ENCODE data around the gene NDST1. TPM values are rescaled to one million over a fixed set of nuclear protein-coding genes. Genes with fewer than 3 reads are reported as not detected.

The NDST1 gene
- total RNA-seq, 1 experiment from 2014 or later: 42.6 TPM

- no peak overlapping the region for H3K9ac ChIP-seq (ENCODE audit: low read length)
- intact Hi-C loops (cut with micrococcal nuclease): no loop called here
- ChIA-PET CTCF (no interaction called here), POLR2A (ENCODE audit: unreplicated experiment) (no interaction called here)
- H4K20me1 ChIP-seq (ENCODE audit: low read length): no peaks in the 10 kb centered on the region
- BruUV-seq (replicated peaks): no TSS peak
- TF ChIP-seq EZH2 (IDR thresholded peaks at IDR 0.05; ENCODE audit: low read length, unreplicated experiment) (no peak), CTCF (conservative IDR thresholded peaks at IDR 0.05; ENCODE audit: low read depth, low read length) (no peak), EZH2phosphoT487 (IDR thresholded peaks at IDR 0.05; ENCODE audit: borderline replicate concordance, low read length) (no peak)
- no peak for ATAC-seq
- H3K27ac ChIP-seq (ENCODE audit: low read length): no peak overlapping the region
- no peaks in the 10 kb centered on the region for H3K9me3 ChIP-seq (ENCODE audit: low read length)
- no peaks in the 10 kb centered on the region for H3K9me2 ChIP-seq (replicated peaks; ENCODE audit: low read length)
- no peak overlapping the region for H3K4me2 ChIP-seq (ENCODE audit: low read length)
- no peak overlapping the region for H3K4me3 ChIP-seq (ENCODE audit: low read length)
- peaks cover under 1% of the 10 kb centered on the region; the same call in 1 of the 2 replicates for H3K4me1 ChIP-seq (ENCODE audit: insufficient read depth, low read length)
- no peak overlapping the region for H2AFZ ChIP-seq (ENCODE audit: low read length)
- H3K36me3 ChIP-seq (ENCODE audit: low read depth, low read length): no peaks in the 10 kb centered on the region
- no peaks in the 10 kb centered on the region for H3K27me3 ChIP-seq (ENCODE audit: low read length)
- no peak for DNase-seq
- no peaks in the 10 kb centered on the region for H3K79me2 ChIP-seq (ENCODE audit: low read length)
- H3F3A ChIP-seq (ENCODE audit: low read length, unreplicated experiment): no peaks in the 10 kb centered on the region
Measured at GRCh38 chr5:150604894-150605440, 97.0 kb downstream of the NDST1 start.

- BruUV-seq (replicated peaks): no TSS peak
- no peak for ATAC-seq
- no peaks in the 10 kb centered on the region for H3K36me3 ChIP-seq (ENCODE audit: low read depth, low read length)
Measured at GRCh38 chr5:150605546-150605945, 97.6 kb downstream of the NDST1 start.

More at GRCh38 chr5:150605546-150605945, 97.6 kb downstream of the NDST1 start:
- H3K27ac ChIP-seq (ENCODE audit: low read length): no peak overlapping the region
- no peaks in the 10 kb centered on the region for H3F3A ChIP-seq (ENCODE audit: low read length, unreplicated experiment)
- no peak overlapping the region for H3K4me2 ChIP-seq (ENCODE audit: low read length)
- no peak overlapping the region for H3K9ac ChIP-seq (ENCODE audit: low read length)
- ChIA-PET CTCF (no interaction called here), POLR2A (ENCODE audit: unreplicated experiment) (no interaction called here)
- no peaks in the 10 kb centered on the region for H3K4me1 ChIP-seq (ENCODE audit: insufficient read depth, low read length)
- intact Hi-C loops (cut with micrococcal nuclease): no loop called here
- no peaks in the 10 kb centered on the region for H3K79me2 ChIP-seq (ENCODE audit: low read length)
- H2AFZ ChIP-seq (ENCODE audit: low read length): no peak overlapping the region
- no peak for DNase-seq
- H3K9me3 ChIP-seq (ENCODE audit: low read length): no peaks in the 10 kb centered on the region
- no peaks in the 10 kb centered on the region for H3K27me3 ChIP-seq (ENCODE audit: low read length)
- no peak overlapping the region for H3K4me3 ChIP-seq (ENCODE audit: low read length)
- no peaks in the 10 kb centered on the region for H3K9me2 ChIP-seq (replicated peaks; ENCODE audit: low read length)
- H4K20me1 ChIP-seq (ENCODE audit: low read length): no peaks in the 10 kb centered on the region
- TF ChIP-seq EZH2phosphoT487 (IDR thresholded peaks at IDR 0.05; ENCODE audit: borderline replicate concordance, low read length): no peak
- no peak for TF ChIP-seq EZH2 (IDR thresholded peaks at IDR 0.05; ENCODE audit: low read length, unreplicated experiment)
- TF ChIP-seq CTCF (conservative IDR thresholded peaks at IDR 0.05; ENCODE audit: low read depth, low read length): no peak
